Measurements from ENCODE around the gene MAP7D2.

DNA sequence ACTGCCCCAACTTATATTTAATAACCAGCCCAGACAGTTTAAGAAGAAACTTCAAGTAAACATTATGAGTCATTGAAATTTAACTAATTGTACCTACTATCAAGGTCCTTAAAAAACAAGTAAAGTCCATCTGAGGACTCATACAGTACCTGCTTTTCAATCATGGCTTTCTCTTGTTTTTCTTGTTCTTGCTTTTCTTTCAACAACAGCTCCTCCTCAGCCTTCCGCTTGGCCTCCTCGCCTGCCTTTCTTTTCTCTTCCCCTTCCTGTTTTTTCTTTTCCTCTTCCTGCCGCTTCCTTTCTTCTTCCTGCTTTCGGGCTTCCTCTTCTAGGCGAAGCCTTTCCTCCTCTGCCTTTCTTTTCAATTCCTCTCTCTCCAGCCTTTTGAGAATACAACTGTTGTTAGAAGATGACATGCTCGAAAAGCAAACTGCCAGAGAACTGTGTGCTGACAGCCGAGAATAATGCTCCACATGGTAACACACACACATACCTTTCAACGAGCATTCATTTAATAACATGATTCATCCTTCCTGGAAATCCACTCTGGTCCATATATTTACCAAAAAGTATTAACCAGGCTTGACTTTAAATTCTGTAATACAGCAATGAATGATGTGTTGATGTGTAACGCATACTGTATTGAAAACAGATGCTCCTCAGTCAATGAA is 100.6 kb downstream of the MAP7D2 start:
- no peak for TF ChIP-seq POLR2A (IDR thresholded peaks at IDR 0.05; ENCODE audit: low read depth, low read length)
- no peak for TF ChIP-seq TAF1 (IDR thresholded peaks at IDR 0.05; ENCODE audit: low read depth, low read length)
- TF ChIP-seq POU2F2 (IDR thresholded peaks at IDR 0.05; ENCODE audit: low read depth, low read length), result no peak
- TF ChIP-seq POLR2AphosphoS5 (IDR thresholded peaks at IDR 0.05; ENCODE audit: low read depth, low read length), result no peak
